Suprapubic skin (tissue), 4 donors: Measurements from ENCODE around the gene LATS2. TPM values are rescaled to one million over a fixed set of nuclear protein-coding genes. Genes with fewer than 3 reads are reported as not detected.
"Not testable (repeated sequence)": the region's sequence is repeated elsewhere in the genome, so short reads cannot be mapped to it uniquely, and the experiment has no call there.

Experiments used
- DNase-seq, 2 donors: peaks; one replicate each; pipeline ENCODE4 v3.0.0-alpha.2; 2019; ENCODE audit warnings: low spot score in 2 of 2
- H3K27ac ChIP-seq: fragments of 200-600 bp; sonication (generic); one replicate; pipeline ENCODE4 v1.5.1; 2019
- H3K27me3 ChIP-seq: fragments of 200-600 bp; sonication (generic); one replicate; pipeline ENCODE4 v1.5.1; 2019
- H3K36me3 ChIP-seq: fragments of 200-600 bp; sonication (generic); one replicate; pipeline ENCODE4 v1.5.1; 2019
- H3K4me1 ChIP-seq: fragments of 200-600 bp; sonication (generic); one replicate; pipeline ENCODE4 v1.5.1; 2019
- H3K4me3 ChIP-seq: fragments of 200-600 bp; sonication (generic); one replicate; pipeline ENCODE4 v1.5.1; 2019; ENCODE audit warnings: mild to moderate bottlenecking
- H3K9me3 ChIP-seq: fragments of 200-600 bp; sonication (generic); one replicate; pipeline ENCODE4 v1.5.1; 2019
- EP300 ChIP-seq: sonication (generic); formaldehyde crosslinking; IDR thresholded peaks from one replicate; pipeline ENCODE4 v1.6.1; 2017; ENCODE audit warnings: antibody characterized with exemption
- POLR2A ChIP-seq, 2 donors: fragments of 450-650 bp; IDR thresholded peaks; one replicate each; pipeline ENCODE4 v1.6.1; 2017; ENCODE audit warnings: antibody characterized with exemption in 2 of 2, mild to moderate bottlenecking in 2 of 2, moderate library complexity in 2 of 2
- POLR2AphosphoS5 ChIP-seq, 3 donors: sonication (generic); formaldehyde crosslinking; IDR thresholded peaks; one replicate each; pipeline ENCODE4 v1.6.1; 2017; ENCODE audit warnings: antibody characterized with exemption in 3 of 3
- WGBS: methylation state at CpG from one replicate; pipeline ENCODE4 v1.1.5; 2018; 5-methylcytosine and 5-hydroxymethylcytosine counted together
- total RNA-seq, 4 donors: library from RNA; depleted of rRNA; stranded (reverse); fragments of >200 nt; gene quantifications; one replicate each; pipeline ENCODE4 v1.1.0, GENCODE V29; 2016
- TF ChIP-seq, protein P1 (sequence below), 2 donors: fragments of 200-600 bp in 1 of 2; fragments of 450-650 bp in 1 of 2; sonication (generic) in 1 of 2; IDR thresholded peaks; one replicate each; pipeline ENCODE4 v1.5.1; 2016 to 2019; ENCODE audit warnings: antibody characterized with exemption in 2 of 2, mild to moderate bottlenecking in 1 of 2, moderate library complexity in 1 of 2

Gene LATS2
- total RNA-seq, 4 donors from 2014 or later = 11.5 to 21.6 (median 16.3) TPM

DNA sequence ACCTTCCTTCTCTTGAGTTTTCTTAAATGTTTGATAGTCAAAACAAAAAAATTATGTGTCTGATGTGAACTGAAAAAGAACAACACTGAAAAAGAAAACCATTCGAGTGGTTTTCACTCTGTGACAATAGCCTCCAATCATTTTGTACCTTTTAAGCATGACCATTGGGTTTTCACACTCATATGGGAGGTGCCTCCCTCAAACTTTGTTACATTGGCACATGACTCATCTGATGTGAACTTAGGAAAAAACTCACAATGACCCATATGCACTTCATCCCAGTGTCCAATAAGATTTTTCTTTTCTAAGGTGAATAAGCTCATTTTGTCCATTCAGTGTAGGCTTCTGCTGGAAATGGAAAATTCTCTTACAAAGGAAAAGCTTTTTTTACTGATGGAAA lies 92.2 kb downstream of the LATS2 start:
- WGBS = 77% methylated on average over 1 of the region's 1 CpG
- TF ChIP-seq, protein P1, sequence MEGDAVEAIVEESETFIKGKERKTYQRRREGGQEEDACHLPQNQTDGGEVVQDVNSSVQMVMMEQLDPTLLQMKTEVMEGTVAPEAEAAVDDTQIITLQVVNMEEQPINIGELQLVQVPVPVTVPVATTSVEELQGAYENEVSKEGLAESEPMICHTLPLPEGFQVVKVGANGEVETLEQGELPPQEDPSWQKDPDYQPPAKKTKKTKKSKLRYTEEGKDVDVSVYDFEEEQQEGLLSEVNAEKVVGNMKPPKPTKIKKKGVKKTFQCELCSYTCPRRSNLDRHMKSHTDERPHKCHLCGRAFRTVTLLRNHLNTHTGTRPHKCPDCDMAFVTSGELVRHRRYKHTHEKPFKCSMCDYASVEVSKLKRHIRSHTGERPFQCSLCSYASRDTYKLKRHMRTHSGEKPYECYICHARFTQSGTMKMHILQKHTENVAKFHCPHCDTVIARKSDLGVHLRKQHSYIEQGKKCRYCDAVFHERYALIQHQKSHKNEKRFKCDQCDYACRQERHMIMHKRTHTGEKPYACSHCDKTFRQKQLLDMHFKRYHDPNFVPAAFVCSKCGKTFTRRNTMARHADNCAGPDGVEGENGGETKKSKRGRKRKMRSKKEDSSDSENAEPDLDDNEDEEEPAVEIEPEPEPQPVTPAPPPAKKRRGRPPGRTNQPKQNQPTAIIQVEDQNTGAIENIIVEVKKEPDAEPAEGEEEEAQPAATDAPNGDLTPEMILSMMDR (IDR thresholded peaks at IDR 0.05) = no peak
- TF ChIP-seq EP300 (no peak), POLR2A (IDR thresholded peaks at IDR 0.05) (no peak), POLR2AphosphoS5 (IDR thresholded peaks at IDR 0.05) (no peak)
- Histone ChIP-seq H3K27me3 (no peaks in the 10 kb centered on the region), H3K4me3 (no peak overlapping the region), H3K27ac (no peak overlapping the region), H3K9me3 (no peaks in the 10 kb centered on the region), H3K36me3 (peaks cover 14% of the 10 kb centered on the region), H3K4me1 (no peaks in the 10 kb centered on the region)
- no peak for DNase-seq

DNA sequence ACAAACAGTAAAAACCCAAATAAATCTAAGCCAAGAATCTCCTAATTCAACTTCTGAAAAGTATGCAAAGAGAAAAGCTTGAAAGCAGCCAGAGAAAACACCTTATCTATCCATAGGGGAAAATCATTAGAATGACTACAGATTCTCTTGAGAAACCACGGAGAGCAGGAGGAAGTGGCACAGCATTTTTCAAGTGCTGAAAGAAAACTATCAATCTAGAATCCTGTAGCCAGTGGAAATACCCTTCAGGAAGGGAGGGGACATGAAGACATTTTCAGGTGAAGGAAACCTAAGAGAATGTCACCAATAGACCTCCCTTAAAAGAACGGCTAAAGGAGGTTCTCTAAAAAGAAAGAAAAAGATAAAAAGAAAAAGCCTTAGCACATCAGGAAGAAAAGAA lies 92.6 kb downstream of the LATS2 start:
- Histone ChIP-seq H3K4me1 (no peaks in the 10 kb centered on the region), H3K9me3 (no peaks in the 10 kb centered on the region), H3K27me3 (no peaks in the 10 kb centered on the region), H3K27ac (no peak overlapping the region), H3K4me3 (no peak overlapping the region), H3K36me3 (peaks cover 10% of the 10 kb centered on the region)
- TF ChIP-seq EP300 = no peak
- TF ChIP-seq POLR2A (IDR thresholded peaks at IDR 0.05) = no peak
- TF ChIP-seq, protein P1 (IDR thresholded peaks at IDR 0.05) = no peak
- TF ChIP-seq POLR2AphosphoS5 (IDR thresholded peaks at IDR 0.05) = no peak
- DNase-seq = no peak
- 52% methylated on average over 2 of the region's 2 CpGs for WGBS

DNA sequence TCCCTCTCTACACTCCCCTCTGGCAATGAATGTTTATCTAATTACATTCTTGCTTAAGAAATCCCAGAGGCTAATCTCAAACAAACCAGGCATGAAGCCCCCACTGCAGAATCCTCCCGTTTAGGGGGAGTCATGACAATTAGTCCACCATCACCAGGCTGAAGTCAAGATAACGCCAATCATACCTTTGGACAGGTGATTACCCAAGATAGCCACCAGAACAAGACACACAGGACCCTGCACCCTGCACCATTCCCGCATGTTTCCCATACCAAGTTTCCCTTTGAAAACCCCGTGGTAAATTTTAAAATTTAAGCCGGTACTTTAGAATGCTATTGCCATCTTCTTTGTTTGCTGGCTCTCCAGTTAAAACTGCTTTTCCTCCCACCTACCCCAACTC lies 94.0 kb downstream of the LATS2 start:
- H3K36me3 ChIP-seq = no peaks in the 10 kb centered on the region
- no peaks in the 10 kb centered on the region for H3K27me3 ChIP-seq
- no peaks in the 10 kb centered on the region for H3K9me3 ChIP-seq
- no peaks in the 10 kb centered on the region for H3K4me1 ChIP-seq
- 71% methylated on average over 5 of the region's 5 CpGs for WGBS
- H3K27ac ChIP-seq = no peak overlapping the region
- no peak overlapping the region for H3K4me3 ChIP-seq
- TF ChIP-seq, protein P1 (IDR thresholded peaks at IDR 0.05) = no peak
- TF ChIP-seq POLR2A (IDR thresholded peaks at IDR 0.05) (no peak), POLR2AphosphoS5 (IDR thresholded peaks at IDR 0.05) (no peak), EP300 (no peak)
- DNase-seq = peak in 1 of 2 donors; percentile 23

DNA sequence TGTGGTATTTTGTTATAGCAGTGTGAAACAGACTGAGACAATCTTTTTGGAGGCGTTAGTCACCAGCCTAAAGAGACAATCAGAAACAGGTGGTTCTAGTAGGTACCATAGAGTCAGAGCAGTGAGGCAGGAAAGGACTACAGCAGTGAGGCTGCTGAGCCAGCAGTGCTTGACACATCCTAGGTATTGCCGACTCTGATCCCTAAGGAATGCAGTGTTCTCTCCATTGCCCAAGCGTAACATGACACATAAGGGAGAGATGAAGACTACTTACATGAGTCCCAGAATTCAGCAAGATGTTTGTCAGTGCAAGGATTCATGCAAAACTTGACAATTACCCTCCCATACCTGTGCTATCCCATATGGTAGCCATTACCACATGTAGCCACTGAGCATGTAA lies 96.5 kb downstream of the LATS2 start:
- no peaks in the 10 kb centered on the region for H3K9me3 ChIP-seq
- 98% methylated on average over 3 of the region's 3 CpGs for WGBS

DNA sequence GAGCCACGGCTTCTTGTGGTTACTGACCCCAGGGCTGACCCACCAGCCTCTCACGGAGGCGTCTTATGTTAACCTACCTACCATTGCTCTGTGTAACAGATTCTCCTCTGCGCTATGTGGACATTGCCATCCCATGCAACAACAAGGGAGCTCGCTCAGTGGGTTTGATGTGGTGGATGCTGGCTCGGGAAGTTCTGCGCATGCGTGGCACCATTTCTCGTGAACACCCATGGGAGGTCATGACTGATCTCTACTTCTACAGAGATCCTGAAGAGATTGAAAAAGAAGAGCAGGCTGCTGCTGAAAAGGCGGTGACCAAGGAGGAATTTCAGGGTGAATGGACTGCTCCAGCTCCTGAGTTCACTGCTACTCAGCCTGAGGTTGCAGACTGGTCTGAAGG lies 99.7 kb downstream of the LATS2 start:
- H3K4me1 ChIP-seq, H3K27ac ChIP-seq, H3K36me3 ChIP-seq, H3K4me3 ChIP-seq, H3K27me3 ChIP-seq, H3K9me3 ChIP-seq: not testable (repeated sequence)
- DNase-seq = peak in 1 of 2 donors; percentile 16
- WGBS = 86% methylated on average over 9 of the region's 10 CpGs

More for the DNA sequence above, 96.5 kb downstream of the LATS2 start:
- TF ChIP-seq EP300 = no peak
- no peak for TF ChIP-seq POLR2A (IDR thresholded peaks at IDR 0.05)
- TF ChIP-seq, protein P1 (IDR thresholded peaks at IDR 0.05) = no peak
- no peak for TF ChIP-seq POLR2AphosphoS5 (IDR thresholded peaks at IDR 0.05)
- H3K27me3 ChIP-seq = no peaks in the 10 kb centered on the region
- no peaks in the 10 kb centered on the region for H3K36me3 ChIP-seq
- H3K4me3 ChIP-seq = no peak overlapping the region
- no peaks in the 10 kb centered on the region for H3K4me1 ChIP-seq
- no peak for DNase-seq
- no peak overlapping the region for H3K27ac ChIP-seq

DNA sequence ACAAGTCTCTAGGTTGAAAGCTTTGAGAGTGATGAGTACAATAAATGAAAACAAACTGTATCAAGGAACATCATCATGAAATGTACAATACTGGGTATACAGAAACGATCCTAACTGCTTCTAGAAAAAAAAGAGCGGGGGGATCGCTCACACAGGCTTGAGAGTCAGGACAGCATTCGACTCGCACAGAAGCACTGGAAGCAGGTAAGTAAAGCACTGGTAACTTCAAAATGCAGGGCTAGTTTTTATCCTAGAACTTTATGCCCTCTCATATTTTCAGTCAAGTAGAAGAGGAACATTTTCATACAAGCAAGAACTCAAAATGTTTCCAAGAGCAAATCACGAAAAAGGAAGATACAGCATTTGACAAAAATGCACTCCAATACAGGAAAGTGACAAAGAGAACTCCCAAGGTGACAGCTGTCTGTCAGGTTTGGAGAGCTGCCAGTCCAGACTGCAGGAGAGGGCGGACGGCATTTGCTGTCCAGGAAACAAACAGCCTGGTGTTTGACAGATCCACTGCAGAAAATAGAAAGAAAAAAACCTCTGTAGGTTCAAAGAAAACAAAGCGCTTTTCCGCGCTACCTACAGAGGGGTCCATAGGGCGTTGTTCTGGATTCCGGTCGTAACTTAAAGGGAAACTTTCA lies 100.6 kb downstream of the LATS2 start:
- 43% methylated on average over 14 of the region's 14 CpGs for WGBS
- no peaks in the 10 kb centered on the region for H3K9me3 ChIP-seq
- peak in 1 of 2 donors; percentile 67 for DNase-seq
- H3K36me3 ChIP-seq = no peaks in the 10 kb centered on the region
- H3K4me1 ChIP-seq = no peaks in the 10 kb centered on the region
- no peak overlapping the region for H3K27ac ChIP-seq
- H3K4me3 ChIP-seq = no peak overlapping the region
- no peaks in the 10 kb centered on the region for H3K27me3 ChIP-seq
- TF ChIP-seq POLR2A (IDR thresholded peaks at IDR 0.05) (no peak), EP300 (no peak), POLR2AphosphoS5 (IDR thresholded peaks at IDR 0.05) (no peak)
- TF ChIP-seq, protein P1 (IDR thresholded peaks at IDR 0.05) = no peak

DNA sequence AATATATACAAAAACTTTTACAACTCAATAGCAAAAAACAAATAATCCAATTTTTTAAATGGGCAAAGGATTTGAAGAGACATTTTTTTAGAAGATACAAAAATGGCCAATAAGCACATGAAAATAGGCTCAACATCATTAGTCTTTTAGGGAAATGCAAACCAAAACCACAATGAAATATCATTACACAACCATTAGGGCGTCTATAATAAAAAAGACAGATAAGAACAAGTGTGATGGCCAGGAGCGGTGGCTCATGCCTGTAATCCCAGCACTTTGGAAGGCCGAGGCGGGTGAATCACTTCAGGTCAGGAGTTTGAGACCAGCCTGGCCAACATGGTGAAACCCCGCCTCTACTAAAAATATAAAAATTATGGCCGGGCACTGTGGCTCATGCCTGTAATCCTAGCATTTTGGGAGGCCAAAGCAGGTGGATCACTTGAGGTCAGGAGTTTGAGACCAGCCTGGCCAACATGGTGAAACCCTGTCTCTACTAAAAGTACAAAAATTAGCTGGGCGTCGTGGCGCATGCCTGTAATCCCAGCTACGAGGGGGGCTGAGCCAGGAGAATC lies 104.3 kb downstream of the LATS2 start:
- not testable (repeated sequence) for H3K4me3 ChIP-seq, H3K27ac ChIP-seq, H3K4me1 ChIP-seq, H3K27me3 ChIP-seq, H3K9me3 ChIP-seq, H3K36me3 ChIP-seq
- WGBS = 91% methylated on average over 10 of the region's 10 CpGs
- peak in 1 of 2 donors; percentile 28 for DNase-seq
